GM12878 (cell line): ENCODE results near the gene C5AR1.

Source experiments
- CTCF ChIP-seq, 3 experiments: IDR thresholded peaks in 2 of 3; conservative IDR thresholded peaks in 1 of 3; 2 replicates each; pipeline ENCODE4 v1.5.1; 2011; ENCODE audit warnings: low read depth in 3 of 3, low read length in 3 of 3, mild to moderate bottlenecking in 3 of 3, control low read depth in 2 of 3, moderate library complexity in 2 of 3, inconsistent platforms in 1 of 3, mixed read lengths in 1 of 3; ENCODE audit not compliant: control insufficient read depth in 2 of 3, insufficient read depth in 1 of 3; ENCODE audit errors: extremely low read depth in 1 of 3
- ELK1 ChIP-seq: IDR thresholded peaks from 2 replicates; pipeline ENCODE4 v1.6.1; 2012; ENCODE audit warnings: low read depth, low read length, improper control_type of control experiment
- EZH2 ChIP-seq: IDR thresholded peaks from 2 replicates; pipeline ENCODE4 v1.6.1; 2012; ENCODE audit warnings: low read depth, mild to moderate bottlenecking, control low read depth, inconsistent platforms, low read length, borderline replicate concordance; ENCODE audit not compliant: control insufficient read depth
- HCFC1 ChIP-seq: fragments of 150-350 bp; IDR thresholded peaks from 2 replicates; pipeline ENCODE4 v1.6.1; 2014; ENCODE audit warnings: low read length
- MAX ChIP-seq: IDR thresholded peaks from 2 replicates; pipeline ENCODE4 v1.6.1; 2012; ENCODE audit warnings: low read depth, low read length, improper control_type of control experiment
- NFXL1 ChIP-seq: fragments of 450-650 bp; IDR thresholded peaks from 2 replicates; pipeline ENCODE4 v1.6.1; 2017; ENCODE audit warnings: antibody characterized with exemption, mild to moderate bottlenecking, borderline replicate concordance
- NKRF ChIP-seq: fragments of 450-650 bp; conservative IDR thresholded peaks from 2 replicates; pipeline ENCODE4 v1.6.1; 2017; ENCODE audit warnings: mild to moderate bottlenecking, moderate library complexity
- PBX3 ChIP-seq: IDR thresholded peaks from 2 replicates; pipeline ENCODE4 v1.6.1; 2011; ENCODE audit warnings: mild to moderate bottlenecking, low read depth, low read length, moderate library complexity; ENCODE audit not compliant: insufficient replicate concordance
- RCOR1 ChIP-seq: conservative IDR thresholded peaks from 2 replicates; pipeline ENCODE4 v1.6.1; 2012; ENCODE audit warnings: low read depth, low read length, improper control_type of control experiment
- TAF1 ChIP-seq: IDR thresholded peaks from 2 replicates; pipeline ENCODE4 v1.6.1; 2011; ENCODE audit warnings: mild to moderate bottlenecking, low read depth, low read length, borderline replicate concordance
- ZBTB33 ChIP-seq: fragments of 450-650 bp; IDR thresholded peaks from 2 replicates; pipeline ENCODE4 v1.6.1; 2017; ENCODE audit warnings: mild to moderate bottlenecking
- ZNF217 ChIP-seq: fragments of 450-650 bp; IDR thresholded peaks from 2 replicates; pipeline ENCODE4 v1.6.1; 2017; ENCODE audit warnings: antibody characterized with exemption, mild to moderate bottlenecking
- ZNF384 ChIP-seq: IDR thresholded peaks from 2 replicates; pipeline ENCODE4 v1.6.1; 2012; ENCODE audit warnings: low read depth, mild to moderate bottlenecking, low read length, improper control_type of control experiment, borderline replicate concordance
- ZZZ3 ChIP-seq: IDR thresholded peaks from 2 replicates; pipeline ENCODE4 v1.6.1; 2011; ENCODE audit warnings: low read depth; ENCODE audit not compliant: control insufficient read depth, insufficient read length

GRCh38 chr19:47275791-47276461, 33.7 kb upstream of the C5AR1 start:
- no peak for TF ChIP-seq ZNF384
- no peak for TF ChIP-seq ZNF217
- TF ChIP-seq MAX = no peak
- no peak for TF ChIP-seq CTCF (IDR thresholded peaks at IDR 0.05 in 2 of 3, conservative IDR thresholded peaks at IDR 0.05 in 1 of 3; ENCODE audit: control insufficient read depth in 2 of 3, extremely low read depth in 1 of 3, insufficient read depth in 1 of 3, low read depth in 3 of 3, low read length in 3 of 3)
- no peak for TF ChIP-seq RCOR1
- TF ChIP-seq EZH2 = no peak
- no peak for TF ChIP-seq PBX3
- no peak for TF ChIP-seq ZZZ3
- no peak for TF ChIP-seq ELK1
- TF ChIP-seq HCFC1 = no peak
- TF ChIP-seq NKRF = no peak
- no peak for TF ChIP-seq ZBTB33
- no peak for TF ChIP-seq TAF1
- no peak for TF ChIP-seq NFXL1
